OCI-LY7 (cell line): ENCODE results near the gene NLN.

Experiments used
- CTCF ChIP-seq: fragments of 200-600 bp; sonication (generic); conservative IDR thresholded peaks from 2 replicates; pipeline ENCODE4 v1.5.1; 2014; ENCODE audit warnings: mild to moderate bottlenecking, antibody characterized with exemption, low read length, moderate library complexity, mixed read lengths
- EZH2phosphoT487 ChIP-seq: fragments of 200-600 bp; sonication (generic); IDR thresholded peaks from 2 replicates; pipeline ENCODE4 v1.6.1; 2018; ENCODE audit warnings: low read depth, borderline replicate concordance, mild to moderate bottlenecking, mixed run types, antibody characterized with exemption, low read length, moderate library complexity, mixed read lengths

GRCh38 chr5:65758546-65759144 is 36.6 kb downstream of the NLN start:
- TF ChIP-seq CTCF (no peak), EZH2phosphoT487 (no peak)
